CD4-positive, alpha-beta T cell (primary cell): ENCODE measurements around the gene PIAS4. TPM values are rescaled to one million over a fixed set of nuclear protein-coding genes. Genes with fewer than 3 reads are reported as not detected.

Source experiments
- ATAC-seq: fragments of 200-7000 bp; cut with Tn5 transposase; one replicate; pipeline ENCODE4 v1.10.0; 2022; ENCODE audit warnings: mild to moderate bottlenecking; ENCODE audit not compliant: poor library complexity
- CTCF ChIA-PET: fragments of 350-600 bp; sonication (Branson Sonifier 250); formaldehyde crosslinking; loops from one replicate; lab custom pipeline; 2021; ENCODE audit warnings: antibody characterized with exemption, inconsistent platforms; lab: Charles Lee
- POLR2A ChIA-PET: fragments of 350-600 bp; sonication (Branson Sonifier 250); formaldehyde crosslinking; loops from one replicate; lab custom pipeline; 2021; ENCODE audit warnings: antibody characterized with exemption, inconsistent platforms; lab: Charles Lee
- DNase-seq, 14 experiments: peaks; one replicate each; pipeline ENCODE4 v3.0.0-alpha.2; 2013 to 2020; ENCODE audit warnings: mixed read lengths in 2 of 14
- H3K27ac ChIP-seq, 2 donors: one replicate each; pipeline versions ENCODE4 v1.5.1 to v1.7.0; 2013; ENCODE audit warnings: low read length in 2 of 2, low read depth in 1 of 2, mild to moderate bottlenecking in 1 of 2
- H3K27me3 ChIP-seq, 2 experiments: 1 replicate in 1 of 2; 2 replicates in 1 of 2; pipeline versions ENCODE4 v1.6.1 to v1.7.0; 2013; ENCODE audit warnings: low read length in 2 of 2, control low read depth in 1 of 2, mild to moderate bottlenecking in 1 of 2, moderate library complexity in 1 of 2; ENCODE audit not compliant: insufficient read depth in 2 of 2, control insufficient read depth in 1 of 2
- H3K36me3 ChIP-seq: one replicate; pipeline ENCODE4 v1.6.1; 2013; ENCODE audit warnings: low read length, control low read depth; ENCODE audit not compliant: insufficient read depth
- H3K4me1 ChIP-seq: one replicate; pipeline ENCODE4 v1.6.1; 2013; ENCODE audit warnings: low read length, control low read depth; ENCODE audit not compliant: insufficient read depth
- H3K4me3 ChIP-seq: one replicate; pipeline ENCODE4 v1.5.1; 2013; ENCODE audit warnings: mild to moderate bottlenecking, low read length, moderate library complexity
- H3K9me3 ChIP-seq, 2 experiments: 1 replicate in 1 of 2; 2 replicates in 1 of 2; pipeline versions ENCODE4 v1.6.1 to v1.7.0; 2013; ENCODE audit warnings: low read length in 2 of 2, mild to moderate bottlenecking in 2 of 2, control low read depth in 1 of 2, moderate library complexity in 1 of 2; ENCODE audit not compliant: control insufficient read depth in 1 of 2, insufficient read depth in 1 of 2
- H3K27ac Mint-ChIP-seq: one replicate; pipeline ENCODE4 v1.8.0; 2020; ENCODE audit warnings: mixed read lengths
- H3K27me3 Mint-ChIP-seq: one replicate; pipeline ENCODE4 v1.8.0; 2021; ENCODE audit warnings: mixed read lengths
- H3K36me3 Mint-ChIP-seq: one replicate; pipeline ENCODE4 v1.8.0; 2021; ENCODE audit warnings: low read depth, mixed read lengths
- H3K4me1 Mint-ChIP-seq: one replicate; pipeline ENCODE4 v1.8.0; 2021; ENCODE audit warnings: low read depth, mixed read lengths
- H3K4me3 Mint-ChIP-seq: one replicate; pipeline ENCODE4 v1.8.0; 2020; ENCODE audit warnings: mild to moderate bottlenecking, mixed read lengths
- H3K9me3 Mint-ChIP-seq: one replicate; pipeline ENCODE4 v1.8.0; 2020; ENCODE audit warnings: mixed read lengths
- CTCF ChIP-seq: fragments of 200-600 bp; IDR thresholded peaks from one replicate; pipeline ENCODE4 v1.8.0; 2022; ENCODE audit warnings: antibody characterized with exemption, mild to moderate bottlenecking
- intact Hi-C, 2 experiments: fragments of 100-400 bp; cut with DNase I in 1 of 2; cut with micrococcal nuclease in 1 of 2; formaldehyde crosslinking; loops; one replicate each; pipeline versions ENCODE4 v1.15.1 to v1.9.0; 2023 to 2025; cut with DNase I, micrococcal nuclease
- total RNA-seq, 174 experiments: library from RNA in 2 of 174; stranded (reverse) in 2 of 174; gene quantifications; one replicate each; pipeline ENCODE4 v1.2.3 and lab custom pipeline; 2021 to 2026

PIAS4 gene
- total RNA-seq, 2 experiments from 2014 or later: 14.5 to 16.5 TPM

- POLR2A ChIA-PET: interaction anchor here (1.5 to 2.1 kb wide), 2 partner anchors 56 to 80 kb away, joined by 3 to 6 read pairs; no protein-coding TSS in a partner anchor
- no peak for ATAC-seq
- peak overlapping the region; percentile 25 for H3K4me3 ChIP-seq
Measured at GRCh38 chr19:4059453-4059871, 51.9 kb downstream of the PIAS4 start.

DNA sequence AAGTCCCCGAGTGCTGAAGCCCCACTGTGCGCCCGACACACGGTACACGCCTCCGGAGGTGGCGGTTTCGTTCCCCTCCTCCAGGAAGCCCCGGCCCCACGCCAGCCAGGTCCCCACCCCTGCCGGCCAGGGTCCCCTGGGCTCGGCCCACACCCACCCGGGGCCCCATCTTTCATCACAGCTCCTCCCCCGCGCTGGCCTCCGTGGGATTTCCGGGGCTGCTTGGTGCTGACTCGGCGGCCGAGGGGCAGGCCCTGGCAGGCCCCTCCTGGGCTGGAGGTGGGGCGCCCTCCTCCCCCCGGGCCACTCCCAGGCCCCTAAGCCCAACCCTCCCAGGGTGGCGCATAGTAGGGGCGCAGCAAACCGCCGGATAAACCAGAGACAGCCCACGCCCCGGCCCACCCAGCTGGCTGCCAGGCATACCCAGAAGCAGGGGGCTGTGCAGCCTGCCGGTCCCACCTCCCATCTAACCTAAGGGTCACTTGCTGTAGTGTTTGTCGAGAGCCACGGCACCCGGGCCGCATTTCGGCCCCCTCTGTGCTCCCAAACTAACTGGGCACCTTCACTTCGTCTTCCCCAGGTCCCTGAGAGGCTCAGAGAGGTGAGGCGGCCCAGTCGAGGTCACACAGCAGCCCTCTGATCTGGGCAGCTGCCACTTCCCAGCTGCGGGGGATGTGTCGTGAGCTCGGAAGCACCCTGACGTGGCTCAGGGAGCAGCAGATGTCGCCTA is 52.5 kb downstream of the PIAS4 start:
- H3K27ac Mint-ChIP-seq: peak overlapping the region; percentile 75
- Histone ChIP-seq H3K27ac (peak overlapping the region; percentile 64 to 86), H3K9me3 (no peaks in the 10 kb centered on the region), H3K36me3 (peaks cover 37% of the 10 kb centered on the region), H3K4me1 (peaks cover 75% of the 10 kb centered on the region), H3K27me3 (no peaks in the 10 kb centered on the region), H3K4me3 (peak overlapping the region; percentile 29)
- intact Hi-C loops: no loop called here
- H3K4me1 Mint-ChIP-seq: peaks cover 22% of the 10 kb centered on the region
- no peaks in the 10 kb centered on the region for H3K9me3 Mint-ChIP-seq
- ATAC-seq (peak; percentile 37), DNase-seq (peak in 12 of 14 experiments; percentile 26 to 92 (median 42))
- no peaks in the 10 kb centered on the region for H3K27me3 Mint-ChIP-seq
- CTCF ChIA-PET: interaction anchor here (1.3 kb wide), 1 partner anchor 72 kb away, joined by 3 read pairs; no protein-coding TSS in a partner anchor
- peaks cover 30% of the 10 kb centered on the region for H3K36me3 Mint-ChIP-seq
- POLR2A ChIA-PET: interaction anchor here (1.5 kb wide), 1 partner anchor 80 kb away, joined by 3 read pairs; no protein-coding TSS in a partner anchor
- no peak for TF ChIP-seq CTCF
- H3K4me3 Mint-ChIP-seq: peak overlapping the region; percentile 70

More at GRCh38 chr19:4059453-4059871, 51.9 kb downstream of the PIAS4 start:
- peak overlapping the region; percentile 64 to 86 for H3K27ac ChIP-seq
- peaks cover 43% of the 10 kb centered on the region for H3K36me3 ChIP-seq
- Mint-ChIP-seq H3K27me3 (no peaks in the 10 kb centered on the region), H3K36me3 (peaks cover 30% of the 10 kb centered on the region), H3K27ac (peak overlapping the region; percentile 42), H3K9me3 (no peaks in the 10 kb centered on the region), H3K4me3 (no peak overlapping the region), H3K4me1 (peaks cover 22% of the 10 kb centered on the region)
- TF ChIP-seq CTCF: no peak
- intact Hi-C loops: no loop called here
- DNase-seq: no peak
- no peaks in the 10 kb centered on the region for H3K9me3 ChIP-seq
- H3K27me3 ChIP-seq: no peaks in the 10 kb centered on the region
- peaks cover 73% of the 10 kb centered on the region for H3K4me1 ChIP-seq
- CTCF ChIA-PET: interaction anchor here (1.3 kb wide), 1 partner anchor 72 kb away, joined by 3 read pairs; no protein-coding TSS in a partner anchor

- Histone ChIP-seq H3K9me3 (no peaks in the 10 kb centered on the region), H3K36me3 (peaks cover 34% of the 10 kb centered on the region), H3K4me1 (peaks cover 75% of the 10 kb centered on the region), H3K4me3 (peak overlapping the region; percentile 29), H3K27me3 (no peaks in the 10 kb centered on the region), H3K27ac (peak overlapping the region; percentile 64 to 73)
- peak overlapping the region; percentile 75 for H3K27ac Mint-ChIP-seq
- no peak for ATAC-seq
- CTCF ChIA-PET: no interaction called here
- H3K4me1 Mint-ChIP-seq: peaks cover 22% of the 10 kb centered on the region
- no peak for TF ChIP-seq CTCF
- no peaks in the 10 kb centered on the region for H3K9me3 Mint-ChIP-seq
- no peaks in the 10 kb centered on the region for H3K27me3 Mint-ChIP-seq
- DNase-seq: peak in 2 of 14 experiments; percentile 32 to 40
- peak overlapping the region; percentile 70 for H3K4me3 Mint-ChIP-seq
- POLR2A ChIA-PET: interaction anchor here (0.6 to 1.5 kb wide), 2 partner anchors 9 to 81 kb away, joined by 3 read pairs; no protein-coding TSS in a partner anchor
- intact Hi-C loops: no loop called here
- H3K36me3 Mint-ChIP-seq: peaks cover 23% of the 10 kb centered on the region
Measured at GRCh38 chr19:4060621-4061177, 53.2 kb downstream of the PIAS4 start.
